T-helper 22 cell (primary cell): ENCODE data around the gene MAGI1.
"Not testable (repeated sequence)": the region's sequence is repeated elsewhere in the genome, so short reads cannot be mapped to it uniquely, and the experiment has no call there.

Source experiments
- DNase-seq: peaks from one replicate; pipeline ENCODE4 v3.0.0-alpha.2; 2020; ENCODE audit warnings: low read depth

Gene MAGI1

DNA sequence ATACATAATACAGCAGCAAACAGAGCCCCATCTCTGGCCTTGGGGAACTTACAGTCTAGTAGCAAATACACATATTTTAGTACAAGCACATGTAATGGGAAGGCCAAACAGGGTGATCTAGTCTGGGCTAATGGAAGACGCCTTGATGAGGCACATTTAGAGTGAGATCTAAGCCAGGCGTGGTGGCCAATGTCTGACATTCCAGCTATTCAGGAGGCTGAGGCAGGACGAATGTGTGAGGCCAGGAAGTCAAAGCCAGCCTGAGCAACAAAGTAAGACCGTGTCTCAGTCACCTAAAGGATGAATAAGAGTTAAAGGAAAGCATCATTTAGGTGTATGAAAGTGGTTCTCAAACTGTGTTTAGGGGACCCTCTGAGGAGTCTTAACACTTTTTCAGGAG lies 291.9 kb downstream of the MAGI1 start:
- DNase-seq = no peak

DNA sequence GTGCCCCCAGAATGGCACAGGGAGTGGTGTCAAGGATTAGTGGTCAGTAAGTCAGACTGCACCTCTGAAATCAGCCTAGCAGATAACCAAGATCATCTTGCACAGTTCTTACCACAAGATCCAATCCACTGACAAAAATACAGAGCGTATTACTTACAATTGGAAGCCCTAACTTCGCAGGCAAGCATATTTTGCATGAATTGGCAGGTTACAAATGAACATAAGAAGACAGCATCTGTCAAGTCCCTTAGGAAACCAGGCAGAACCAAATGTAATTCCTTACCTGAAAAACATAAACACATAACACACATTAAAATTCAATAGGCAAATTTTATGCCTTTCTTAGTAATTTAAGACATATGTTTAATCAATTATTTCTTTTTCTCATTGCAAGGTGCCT lies 293.4 kb downstream of the MAGI1 start:
- DNase-seq = no peak

DNA sequence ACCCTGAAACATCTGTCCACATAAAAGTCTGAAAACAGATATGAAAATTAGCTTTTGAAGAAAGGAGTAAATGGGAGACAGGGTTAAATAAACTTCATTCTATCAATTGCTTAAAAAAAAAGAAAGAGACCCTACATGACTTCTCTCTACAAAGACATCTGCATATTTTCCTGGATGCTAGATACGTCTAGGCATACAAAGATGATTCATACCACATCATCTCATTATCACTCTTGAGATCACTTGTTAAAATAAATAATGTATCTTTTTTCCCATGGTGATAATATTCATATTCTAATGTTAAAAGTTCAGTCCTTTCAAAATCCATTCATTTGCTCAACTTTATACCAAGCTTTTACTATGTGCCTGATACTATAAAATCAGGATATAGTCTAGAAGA lies 295.8 kb downstream of the MAGI1 start:
- DNase-seq = no peak

DNA sequence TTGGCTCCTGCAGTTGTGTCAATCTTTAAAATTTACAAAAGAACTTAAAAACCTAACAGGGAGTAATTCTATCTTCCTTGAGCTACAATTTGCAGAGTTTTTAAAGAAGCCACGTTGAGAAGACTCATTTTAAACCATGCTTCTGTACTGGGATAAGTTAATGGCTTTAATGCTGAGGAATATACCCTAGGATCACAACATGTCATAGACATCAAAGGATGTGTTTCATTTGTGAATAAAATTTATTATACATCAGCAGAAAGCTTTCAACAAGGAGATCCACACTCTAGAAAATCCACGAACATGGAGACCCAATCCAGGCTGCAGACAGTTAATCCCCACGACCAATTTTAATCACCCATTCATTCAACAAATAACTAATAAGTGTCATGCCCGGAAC lies 297.2 kb downstream of the MAGI1 start:
- DNase-seq = no peak

DNA sequence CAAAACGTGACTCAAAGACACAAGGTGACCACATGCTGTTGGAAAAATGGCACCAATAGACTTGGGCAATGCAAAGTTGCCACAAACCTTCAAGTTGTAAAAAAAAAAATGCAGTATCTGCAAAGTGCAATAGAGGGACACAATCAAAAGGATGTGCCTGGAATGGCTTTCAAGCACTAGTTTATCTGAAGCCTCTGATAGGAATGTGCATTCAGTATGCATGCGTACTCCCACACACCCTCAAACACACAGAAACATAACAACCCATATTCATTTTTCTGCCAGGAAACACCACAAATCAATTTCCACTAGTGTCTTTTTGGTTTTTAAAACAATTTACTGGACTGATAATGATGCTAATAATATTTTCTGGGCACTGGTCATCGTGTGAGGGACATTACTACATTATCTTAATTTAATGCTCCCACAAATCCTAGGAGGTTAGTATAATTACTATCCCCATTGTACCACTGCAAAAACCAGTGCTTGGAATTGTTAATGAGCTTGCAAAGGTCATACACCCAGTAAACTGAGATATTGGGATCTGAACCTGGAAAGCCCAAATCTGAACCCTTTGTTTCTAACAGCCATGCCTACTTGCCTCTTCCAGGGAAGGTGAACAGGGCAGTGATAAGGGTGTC lies 298.7 kb downstream of the MAGI1 start:
- no peak for DNase-seq

DNA sequence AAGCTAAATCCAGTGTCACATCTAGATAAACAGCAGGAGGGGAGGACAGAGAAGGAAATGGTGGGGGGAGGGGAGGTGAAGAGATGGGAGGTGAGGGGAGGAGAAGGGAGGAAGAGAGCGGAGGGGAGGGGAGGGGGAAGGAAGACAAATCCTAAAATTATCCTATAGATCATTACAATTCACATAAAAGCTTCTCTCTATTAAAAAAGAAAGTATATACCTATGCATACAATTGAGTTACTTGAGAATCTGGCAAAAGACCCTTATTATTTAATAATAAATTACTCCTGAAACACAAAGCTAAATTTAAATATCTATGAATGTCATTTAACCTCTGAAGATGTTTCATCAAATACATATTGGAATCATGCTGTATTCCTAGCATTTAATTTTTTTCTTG lies 303.9 kb downstream of the MAGI1 start:
- DNase-seq = no peak

DNA sequence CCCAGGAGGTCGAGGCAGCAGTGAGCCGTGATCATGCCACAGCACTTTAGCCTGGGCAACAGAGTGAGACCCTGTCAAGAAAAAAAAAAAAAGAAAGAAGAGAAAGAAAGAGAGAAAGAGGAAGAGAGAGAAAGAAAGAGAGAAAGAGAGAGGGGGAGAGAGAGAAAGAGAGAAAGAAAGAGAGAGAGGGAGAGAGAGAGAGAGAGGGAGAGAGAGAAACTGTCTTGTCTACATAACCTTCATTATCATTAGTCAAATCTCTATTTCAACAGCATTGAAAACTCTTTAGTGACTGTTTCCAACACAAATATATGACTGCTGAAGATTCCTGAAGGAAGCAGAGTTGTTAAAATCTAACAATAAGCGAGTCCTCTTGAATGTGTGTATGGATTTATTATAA lies 304.3 kb downstream of the MAGI1 start:
- DNase-seq = no peak

DNA sequence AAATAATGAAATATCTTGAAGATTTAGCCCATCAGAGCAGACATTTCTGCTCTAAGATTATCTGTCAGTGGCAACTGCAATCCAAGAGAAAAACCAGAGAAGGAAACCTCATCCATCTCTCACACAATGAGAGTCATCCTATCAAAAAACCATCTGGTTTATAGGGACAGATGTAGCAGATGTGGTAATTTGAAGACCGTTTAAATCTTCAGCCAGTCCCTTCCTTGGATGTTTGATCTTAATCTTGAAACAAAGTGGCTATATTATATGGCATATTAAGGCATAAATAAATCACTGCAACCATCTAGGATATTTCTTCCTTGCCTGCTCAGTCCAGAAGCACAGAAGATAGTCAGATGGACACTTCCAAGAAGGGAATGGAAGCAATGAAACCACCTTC lies 305.3 kb downstream of the MAGI1 start:
- DNase-seq = no peak

DNA sequence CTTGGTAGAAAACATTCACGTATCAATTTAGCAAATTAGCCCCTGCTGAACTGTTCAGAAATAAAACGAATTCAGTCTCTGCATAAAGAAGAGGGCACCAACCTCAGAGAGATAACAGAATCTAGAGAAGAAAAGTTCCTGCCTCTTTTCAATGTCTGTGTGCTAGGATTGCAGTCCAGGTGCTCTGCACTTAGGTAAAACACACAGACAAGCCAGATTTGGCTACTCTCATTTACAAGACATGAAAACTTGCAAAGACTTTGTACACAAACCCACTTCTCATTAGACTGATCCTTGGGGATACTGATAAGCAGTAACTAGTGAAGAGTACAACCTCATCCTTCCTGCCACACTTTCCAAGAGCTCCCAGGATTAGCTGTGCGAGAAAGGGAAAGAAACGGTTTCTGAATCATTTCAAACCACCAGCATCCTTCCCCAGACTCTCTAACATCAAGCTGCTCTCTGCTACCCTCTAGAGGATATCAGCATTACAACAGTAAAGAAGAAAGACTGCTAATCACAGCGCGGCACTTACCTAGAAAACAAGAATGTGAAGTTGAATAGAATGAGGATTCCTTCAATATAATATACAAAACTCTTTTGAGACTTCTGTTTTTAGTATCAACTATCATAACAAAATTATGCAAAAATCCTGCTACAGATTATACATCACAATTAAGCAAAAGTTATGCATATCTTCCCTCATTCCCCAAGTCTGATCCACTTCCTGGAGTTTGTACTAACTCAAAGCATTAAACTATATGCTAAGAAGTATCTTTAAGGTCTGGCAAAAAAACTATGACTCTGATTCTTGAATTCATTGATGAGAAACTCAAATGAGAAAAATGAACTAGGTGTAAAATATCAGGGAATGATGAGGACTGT lies 306.4 kb downstream of the MAGI1 start:
- DNase-seq = no peak

DNA sequence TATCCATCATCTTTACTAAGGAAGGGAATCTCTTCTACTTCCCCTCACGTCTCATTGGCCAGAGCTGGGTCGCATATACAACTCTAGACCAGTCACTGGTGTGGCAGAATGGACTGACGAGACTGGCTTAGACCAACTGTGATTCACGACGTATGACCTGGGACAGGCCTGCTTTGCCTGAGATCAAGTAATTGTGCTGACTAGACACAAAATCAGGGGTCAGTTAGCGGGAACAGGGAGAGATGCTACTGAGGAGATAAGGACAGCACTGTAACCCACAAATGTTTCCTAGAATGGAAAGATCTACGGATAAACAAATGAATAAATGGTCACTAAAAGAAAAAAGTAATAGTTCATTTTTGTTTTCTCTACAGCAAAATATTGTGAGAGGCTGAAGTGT lies 308.3 kb downstream of the MAGI1 start:
- DNase-seq = no peak

DNA sequence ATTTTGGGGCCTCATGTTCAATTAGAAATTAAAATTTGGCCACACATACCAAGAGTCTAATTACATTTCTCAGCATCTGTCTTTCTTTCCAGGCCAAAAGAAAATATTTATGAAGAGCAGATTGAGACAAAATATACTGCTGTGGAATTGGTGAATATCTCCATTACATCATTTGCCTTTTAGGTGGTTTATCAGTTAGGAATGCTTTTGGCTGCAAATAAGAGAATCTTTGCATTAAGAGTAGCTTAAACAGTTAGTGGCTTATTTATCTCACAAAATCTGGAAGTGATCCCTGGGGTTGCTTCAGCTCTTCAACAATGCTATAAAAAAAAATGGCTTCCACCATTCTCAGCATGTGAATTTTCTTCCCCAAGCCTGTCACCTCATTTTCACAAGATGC lies 308.7 kb downstream of the MAGI1 start:
- no peak for DNase-seq

DNA sequence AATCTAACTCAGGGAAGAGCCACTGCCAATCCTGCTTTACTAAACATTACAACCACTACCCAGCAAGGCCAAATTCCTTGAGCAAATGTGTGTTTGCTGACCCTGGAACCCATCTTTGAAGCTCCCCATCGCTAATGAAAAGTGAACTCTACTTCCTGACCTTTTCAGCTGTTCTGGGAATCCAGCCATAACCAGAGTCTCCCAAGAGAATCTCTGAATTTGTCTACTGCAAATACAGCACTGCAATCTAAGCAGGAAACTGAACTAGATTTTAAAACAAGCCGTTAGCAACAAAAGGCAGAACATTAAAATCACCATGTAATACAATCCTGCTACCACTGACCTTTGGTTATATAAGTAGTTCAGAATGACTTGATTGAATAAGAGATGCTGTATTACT lies 309.2 kb downstream of the MAGI1 start:
- DNase-seq = no peak

DNA sequence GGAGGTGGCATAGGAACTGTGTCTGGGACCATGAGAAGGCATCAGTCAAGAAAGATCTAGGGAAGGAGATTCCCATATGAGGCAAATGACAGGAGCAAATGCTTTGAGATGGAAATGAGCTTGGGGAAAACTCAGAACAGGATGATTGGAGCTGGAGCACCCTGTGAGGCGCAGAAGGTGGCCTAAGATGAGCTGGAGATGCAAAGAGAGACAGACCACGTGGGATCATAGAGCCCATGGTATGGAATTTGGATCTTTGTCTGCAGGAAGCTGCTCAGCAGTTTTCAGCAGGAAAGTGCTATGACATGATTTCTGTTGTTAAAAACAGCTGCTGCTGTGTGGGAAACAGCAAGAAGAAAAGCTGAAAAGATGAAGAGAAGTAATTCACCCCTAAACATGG lies 310.6 kb downstream of the MAGI1 start:
- DNase-seq = no peak

DNA sequence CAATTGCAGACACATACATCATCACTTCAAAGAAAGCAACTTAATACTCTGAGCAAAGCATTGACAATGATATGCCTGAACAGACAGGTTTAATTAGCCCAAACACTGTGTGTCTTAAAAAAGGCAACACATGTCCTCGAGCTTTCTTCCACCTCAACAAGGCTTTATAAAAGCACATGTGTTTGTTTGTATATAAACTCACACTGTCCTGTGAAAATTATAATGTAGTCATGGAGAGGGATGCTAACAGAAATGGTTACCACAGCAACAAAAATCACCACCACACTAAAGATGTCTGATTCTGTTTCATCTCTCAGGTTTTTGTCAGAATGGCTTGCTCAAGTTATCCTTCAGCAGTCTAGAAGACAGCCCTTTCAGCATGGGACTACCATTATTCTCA lies 314.7 kb downstream of the MAGI1 start:
- no peak for DNase-seq

DNA sequence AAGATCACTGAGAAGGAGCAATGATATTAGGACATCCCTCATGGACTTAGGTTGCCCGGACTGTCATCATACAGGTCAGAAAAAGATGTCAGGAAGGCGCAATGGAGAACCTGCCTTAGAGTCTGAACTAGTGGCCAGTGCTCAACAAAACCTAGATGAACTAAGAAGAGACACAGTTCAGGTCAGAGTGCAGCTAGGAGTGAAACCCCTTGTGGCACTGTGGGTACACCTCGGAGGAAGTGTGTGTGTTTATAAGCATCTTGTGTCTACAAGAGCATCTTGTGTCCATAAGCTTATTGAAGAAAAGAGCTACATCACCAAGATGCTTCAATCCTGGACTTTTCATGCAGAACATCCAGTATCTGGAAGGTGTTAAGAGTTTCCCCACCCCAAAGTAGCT lies 315.7 kb downstream of the MAGI1 start:
- DNase-seq = no peak

DNA sequence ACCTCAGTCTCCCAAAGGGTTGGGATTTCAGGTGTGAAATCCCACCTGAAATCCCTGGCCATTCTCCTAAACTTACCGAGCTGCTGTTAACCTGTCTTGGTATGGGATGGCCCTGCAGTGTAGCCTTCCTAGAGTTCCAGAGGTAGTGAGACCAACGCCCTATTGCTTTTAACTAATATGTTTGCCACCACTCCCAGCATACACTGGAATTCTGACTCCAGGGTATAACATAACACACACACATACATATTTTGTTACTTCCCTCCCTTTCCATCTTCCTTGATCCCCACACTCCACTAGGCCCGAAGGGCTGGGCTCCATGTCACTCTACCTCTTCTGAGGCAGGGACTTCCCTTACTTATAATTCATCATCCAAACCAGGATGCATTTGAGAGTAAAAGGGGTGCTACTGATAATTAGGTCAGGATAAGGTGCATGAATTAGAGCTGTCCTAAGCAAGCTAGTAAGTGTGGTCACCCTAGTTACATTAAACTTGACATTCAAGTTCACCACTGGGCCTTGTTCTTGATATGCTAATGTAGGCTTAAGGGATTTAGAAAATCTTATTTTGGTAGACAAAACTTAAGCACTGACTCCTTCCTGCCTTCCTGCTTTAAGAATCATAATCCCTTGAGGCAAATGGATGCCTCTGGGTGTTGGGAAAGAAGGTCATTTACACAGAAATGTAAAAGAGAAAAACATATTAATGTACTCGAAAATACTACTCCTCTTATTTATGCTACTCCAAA lies 317.6 kb downstream of the MAGI1 start:
- DNase-seq = no peak

DNA sequence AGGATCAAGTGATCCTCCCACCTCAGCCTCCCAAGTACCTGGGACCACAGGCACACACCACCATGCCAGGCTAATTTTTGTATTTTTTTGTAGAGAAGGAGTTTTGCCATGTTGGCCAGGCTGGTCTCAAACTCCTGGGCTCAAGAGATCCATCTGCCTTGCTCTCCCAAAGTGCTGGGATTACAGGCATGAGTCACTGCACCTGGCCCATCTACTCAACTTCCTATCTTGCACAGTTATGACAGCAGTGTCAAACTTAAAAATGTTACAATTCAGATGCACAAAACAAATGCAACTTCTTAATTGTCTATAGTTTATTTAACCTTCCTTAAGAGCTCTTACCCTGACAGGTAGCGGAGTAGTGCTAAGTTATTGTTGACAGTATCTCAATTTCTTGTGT lies 319.1 kb downstream of the MAGI1 start:
- DNase-seq = not testable (repeated sequence)

DNA sequence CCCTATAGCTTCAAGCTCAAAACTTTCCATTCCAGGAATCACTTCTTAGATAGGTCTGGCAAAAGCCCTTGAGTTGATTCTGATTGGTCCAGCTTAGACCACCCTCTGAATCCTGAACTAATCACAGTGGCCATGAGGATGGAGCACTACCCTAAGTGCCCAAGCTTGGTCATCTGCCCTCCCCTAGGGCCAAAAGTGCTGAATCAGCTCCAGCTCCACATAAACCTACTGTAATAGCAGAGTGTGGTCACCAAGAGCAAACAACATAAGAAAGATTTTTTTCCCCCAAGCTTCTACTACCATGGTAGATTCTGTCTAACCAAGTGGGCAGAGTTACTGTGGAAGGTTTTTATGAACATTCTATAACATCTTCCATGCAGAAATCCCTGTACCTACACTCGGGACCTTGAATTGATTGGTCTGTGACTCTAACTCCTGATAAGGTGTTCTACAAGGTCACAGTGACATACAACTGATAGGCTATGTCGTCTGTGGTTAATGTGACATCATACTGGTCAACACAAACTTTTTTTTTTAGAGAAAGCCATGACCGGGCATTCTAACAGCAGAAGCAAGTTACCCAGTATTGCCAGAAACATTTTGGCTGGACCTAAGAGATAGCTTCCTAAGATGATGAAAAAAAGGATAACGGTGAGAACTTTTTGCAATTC lies 320.9 kb downstream of the MAGI1 start:
- DNase-seq = no peak

DNA sequence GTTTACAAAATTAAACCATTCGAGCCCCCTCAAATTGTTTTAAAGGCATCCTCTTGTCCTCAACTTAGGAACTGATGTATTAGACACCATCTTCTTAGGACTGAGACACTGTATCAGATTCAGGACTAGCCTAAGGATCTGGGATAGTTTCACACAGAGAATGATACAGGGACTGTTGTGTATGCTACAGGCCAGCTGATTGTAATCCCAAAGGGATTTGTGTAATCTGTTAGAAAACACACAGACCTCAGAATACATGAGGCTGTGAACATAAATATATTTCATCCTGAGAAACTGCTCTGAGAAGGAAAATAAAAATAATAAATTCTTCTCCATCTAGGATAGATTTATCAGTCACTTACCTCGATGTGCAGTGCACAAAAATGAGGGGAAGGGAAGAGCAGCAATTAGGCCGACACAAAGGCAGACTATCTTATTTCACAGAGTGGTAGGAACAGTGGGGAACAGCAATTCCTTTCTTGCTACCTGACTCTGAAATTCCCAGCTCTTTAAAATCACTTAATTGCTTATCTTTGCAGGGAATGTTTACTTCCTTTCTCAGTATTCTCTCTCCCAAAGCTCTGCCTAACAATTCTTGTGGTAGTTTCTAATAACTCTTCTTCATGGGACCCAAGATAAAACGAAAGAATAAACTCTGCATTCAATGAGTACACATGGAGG lies 322.5 kb downstream of the MAGI1 start:
- no peak for DNase-seq

DNA sequence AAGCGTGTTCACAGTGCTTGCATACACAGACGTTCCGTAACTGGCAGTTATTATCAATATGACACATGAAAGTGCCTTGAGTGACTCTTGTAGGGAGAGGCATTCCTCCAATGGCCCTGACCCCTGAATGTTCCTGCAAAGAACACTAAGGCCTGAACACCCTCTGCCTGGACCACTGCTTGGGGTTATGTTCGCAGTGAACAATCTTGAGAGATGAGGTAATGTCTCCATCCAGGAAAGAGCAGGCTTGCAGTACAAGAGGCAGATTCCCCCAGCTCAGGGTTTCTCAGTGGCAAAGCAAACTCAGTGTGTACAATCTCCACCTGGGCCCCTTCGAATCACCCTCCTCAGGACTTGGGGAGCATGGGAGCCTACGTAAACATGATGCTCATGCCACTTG lies 324.6 kb downstream of the MAGI1 start:
- DNase-seq = no peak

DNA sequence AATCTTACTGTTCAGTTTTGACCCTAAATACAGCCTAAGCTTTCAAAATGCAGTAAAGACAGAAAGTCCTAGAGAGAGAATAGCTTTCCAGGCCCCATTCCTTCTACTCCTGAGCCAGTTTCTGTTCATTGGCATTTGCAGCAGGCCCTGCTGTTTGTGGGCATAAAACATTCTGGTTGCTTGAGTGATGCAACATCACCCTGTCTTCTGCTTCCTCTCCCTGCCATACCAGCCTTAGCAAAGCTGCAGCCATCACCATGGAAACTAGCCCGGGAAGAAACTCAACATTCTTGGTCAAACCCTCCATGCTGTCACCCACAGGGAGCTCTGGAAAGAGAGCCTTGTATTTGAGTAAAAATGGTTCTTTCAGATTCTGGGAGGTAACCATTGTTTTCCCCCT lies 325.7 kb downstream of the MAGI1 start:
- DNase-seq = no peak

DNA sequence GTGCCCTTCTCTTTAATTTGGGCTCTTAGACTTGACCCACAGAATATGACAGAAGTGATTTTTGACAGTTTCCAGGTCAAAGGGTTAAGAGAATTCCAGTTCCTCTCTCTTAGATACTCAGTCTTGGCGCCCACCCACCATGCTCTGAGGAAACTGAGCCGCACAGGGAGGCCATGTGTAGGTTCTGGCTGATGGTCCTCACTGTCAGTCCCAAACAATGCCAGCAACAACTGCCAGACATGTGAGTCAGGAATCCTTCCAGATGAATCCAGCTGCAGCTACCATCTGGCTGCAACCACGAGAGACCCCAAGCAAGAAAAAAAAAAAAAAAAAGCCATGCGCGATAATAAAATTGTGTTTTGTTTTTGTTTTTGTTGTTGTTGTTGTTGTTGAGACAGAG lies 326.6 kb downstream of the MAGI1 start:
- no peak for DNase-seq
